GM12878 (cell line): Measurements from ENCODE around the gene ATF6.

ENCODE experiments used
- CBFB ChIP-seq: IDR thresholded peaks from 2 replicates; pipeline ENCODE4 v1.6.1; 2016; ENCODE audit warnings: antibody characterized with exemption, low read depth
- CEBPB ChIP-seq, 2 experiments: fragments of 150-350 bp in 1 of 2; IDR thresholded peaks; 2 replicates each; pipeline ENCODE4 v1.6.1; 2012 to 2014; ENCODE audit warnings: low read depth in 2 of 2, low read length in 2 of 2, borderline replicate concordance in 1 of 2, inconsistent platforms in 1 of 2
- TARDBP ChIP-seq: IDR thresholded peaks from 2 replicates; pipeline ENCODE4 v1.6.1; 2016; ENCODE audit warnings: borderline replicate concordance
- TF ChIP-seq, protein P1 (sequence below): IDR thresholded peaks from 2 replicates; pipeline ENCODE4 v1.6.1; 2012; ENCODE audit warnings: low read depth, low read length, improper control_type of control experiment
- TF ChIP-seq, protein P2 (sequence below), 3 experiments: IDR thresholded peaks in 2 of 3; conservative IDR thresholded peaks in 1 of 3; 2 replicates each; pipeline ENCODE4 v1.5.1; 2011; ENCODE audit warnings: low read depth in 3 of 3, low read length in 3 of 3, mild to moderate bottlenecking in 3 of 3, control low read depth in 2 of 3, moderate library complexity in 2 of 3, inconsistent platforms in 1 of 3, mixed read lengths in 1 of 3; ENCODE audit not compliant: control insufficient read depth in 2 of 3, insufficient read depth in 1 of 3; ENCODE audit errors: extremely low read depth in 1 of 3

DNA sequence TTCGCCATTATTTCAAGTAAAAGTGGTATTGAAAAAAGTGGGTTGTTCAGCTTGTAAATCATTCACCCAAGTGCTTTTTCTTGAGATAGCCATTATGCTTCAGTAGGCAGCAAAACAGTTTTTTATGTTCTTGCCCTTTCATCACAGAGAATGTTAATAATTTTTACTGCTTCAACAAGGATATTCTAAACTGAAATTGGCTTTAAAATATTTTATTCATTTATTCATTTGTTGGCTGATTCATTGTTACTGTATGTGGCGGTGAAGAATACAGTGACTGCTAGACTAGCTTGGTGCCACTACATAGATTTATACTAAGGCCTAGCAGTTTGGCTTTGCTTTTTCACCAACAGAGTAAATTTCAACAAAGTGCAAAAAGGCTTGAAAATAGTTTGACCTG, 136.1 kb downstream of the ATF6 start:
- TF ChIP-seq TARDBP (no peak), CEBPB (IDR thresholded peaks at IDR 0.05; ENCODE audit: borderline replicate concordance in 1 of 2, low read depth in 2 of 2, low read length in 2 of 2) (no peak), CBFB (no peak)
- TF ChIP-seq, protein P1, sequence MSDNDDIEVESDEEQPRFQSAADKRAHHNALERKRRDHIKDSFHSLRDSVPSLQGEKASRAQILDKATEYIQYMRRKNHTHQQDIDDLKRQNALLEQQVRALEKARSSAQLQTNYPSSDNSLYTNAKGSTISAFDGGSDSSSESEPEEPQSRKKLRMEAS: no peak
- TF ChIP-seq, protein P2, sequence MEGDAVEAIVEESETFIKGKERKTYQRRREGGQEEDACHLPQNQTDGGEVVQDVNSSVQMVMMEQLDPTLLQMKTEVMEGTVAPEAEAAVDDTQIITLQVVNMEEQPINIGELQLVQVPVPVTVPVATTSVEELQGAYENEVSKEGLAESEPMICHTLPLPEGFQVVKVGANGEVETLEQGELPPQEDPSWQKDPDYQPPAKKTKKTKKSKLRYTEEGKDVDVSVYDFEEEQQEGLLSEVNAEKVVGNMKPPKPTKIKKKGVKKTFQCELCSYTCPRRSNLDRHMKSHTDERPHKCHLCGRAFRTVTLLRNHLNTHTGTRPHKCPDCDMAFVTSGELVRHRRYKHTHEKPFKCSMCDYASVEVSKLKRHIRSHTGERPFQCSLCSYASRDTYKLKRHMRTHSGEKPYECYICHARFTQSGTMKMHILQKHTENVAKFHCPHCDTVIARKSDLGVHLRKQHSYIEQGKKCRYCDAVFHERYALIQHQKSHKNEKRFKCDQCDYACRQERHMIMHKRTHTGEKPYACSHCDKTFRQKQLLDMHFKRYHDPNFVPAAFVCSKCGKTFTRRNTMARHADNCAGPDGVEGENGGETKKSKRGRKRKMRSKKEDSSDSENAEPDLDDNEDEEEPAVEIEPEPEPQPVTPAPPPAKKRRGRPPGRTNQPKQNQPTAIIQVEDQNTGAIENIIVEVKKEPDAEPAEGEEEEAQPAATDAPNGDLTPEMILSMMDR (IDR thresholded peaks at IDR 0.05 in 2 of 3, conservative IDR thresholded peaks at IDR 0.05 in 1 of 3; ENCODE audit: control insufficient read depth in 2 of 3, extremely low read depth in 1 of 3, insufficient read depth in 1 of 3, low read depth in 3 of 3, low read length in 3 of 3): no peak
